K562 (cell line): ENCODE data around the gene TGOLN2. TPM values are rescaled to one million over a fixed set of nuclear protein-coding genes. Genes with fewer than 3 reads are reported as not detected.
A peak's percentile ranks its signal among the peaks of the same experiment; 100 is the strongest.

ENCODE experiments used
- GABPA ChIP-seq: fragments of 200-800 bp; sonication (Bioruptor generic); conservative IDR thresholded peaks from 2 replicates; pipeline ENCODE4 v1.6.1; 2016; ENCODE audit warnings: low read depth, missing genetic modification characterization, missing compliant biosample characterization
- PML ChIP-seq: IDR thresholded peaks from 2 replicates; pipeline ENCODE4 v1.6.1; 2012; ENCODE audit warnings: low read length, inconsistent platforms
- polyA plus RNA-seq, 8 experiments: library from polyadenylated mRNA; depleted of rRNA in 4 of 8; stranded (reverse) in 5 of 8; unstranded in 3 of 8; fragments of >200 nt; fragmentation: Nextera tagmentation in 2 of 8; fragmentation: Illumina TruSeq in 1 of 8; extraction: Ambion mirVana in 2 of 8; extraction: Trizol in 1 of 8; gene quantifications; 2 replicates each; pipeline versions ENCODE4 v1.2.1 to v1.2.3, GENCODE V29; 2011 to 2014; ENCODE audit warnings: inconsistent platforms in 1 of 8, missing spikeins in 1 of 8
- total RNA-seq, 7 experiments: library from RNA; depleted of rRNA in 6 of 7; stranded (reverse); fragments of >200 nt in 6 of 7; fragmentation: Illumina TruSeq in 2 of 7; extraction: Trizol in 2 of 7; gene quantifications; 2 replicates each; pipeline versions ENCODE4 v1.2.1 to v1.2.3, GENCODE V29; 2011 to 2021; ENCODE audit warnings: low replicate concordance in 1 of 7
- TF ChIP-seq, protein P1 (sequence below): fragments of 450-650 bp; formaldehyde crosslinking; conservative IDR thresholded peaks from 2 replicates; pipeline ENCODE4 v1.4.0; 2022; ENCODE audit warnings: mild to moderate bottlenecking, missing genetic modification characterization
- TF ChIP-seq, protein P2 (sequence below): fragments of 450-650 bp; IDR thresholded peaks from 2 replicates; pipeline ENCODE4 v1.6.1; 2016; ENCODE audit warnings: low read depth

TGOLN2 gene
- total and polyA plus RNA-seq, 9 of the 15 experiments (the other 6 are each of a cell fraction or from before 2014, with no cell fraction given) = 13.0 to 66.5 (median 35.9) TPM

- TF ChIP-seq, protein P1, sequence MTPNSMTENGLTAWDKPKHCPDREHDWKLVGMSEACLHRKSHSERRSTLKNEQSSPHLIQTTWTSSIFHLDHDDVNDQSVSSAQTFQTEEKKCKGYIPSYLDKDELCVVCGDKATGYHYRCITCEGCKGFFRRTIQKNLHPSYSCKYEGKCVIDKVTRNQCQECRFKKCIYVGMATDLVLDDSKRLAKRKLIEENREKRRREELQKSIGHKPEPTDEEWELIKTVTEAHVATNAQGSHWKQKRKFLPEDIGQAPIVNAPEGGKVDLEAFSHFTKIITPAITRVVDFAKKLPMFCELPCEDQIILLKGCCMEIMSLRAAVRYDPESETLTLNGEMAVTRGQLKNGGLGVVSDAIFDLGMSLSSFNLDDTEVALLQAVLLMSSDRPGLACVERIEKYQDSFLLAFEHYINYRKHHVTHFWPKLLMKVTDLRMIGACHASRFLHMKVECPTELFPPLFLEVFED (CRISPR knock-in tag) = no peak
- no peak for TF ChIP-seq GABPA (tag)
- TF ChIP-seq, protein P2, sequence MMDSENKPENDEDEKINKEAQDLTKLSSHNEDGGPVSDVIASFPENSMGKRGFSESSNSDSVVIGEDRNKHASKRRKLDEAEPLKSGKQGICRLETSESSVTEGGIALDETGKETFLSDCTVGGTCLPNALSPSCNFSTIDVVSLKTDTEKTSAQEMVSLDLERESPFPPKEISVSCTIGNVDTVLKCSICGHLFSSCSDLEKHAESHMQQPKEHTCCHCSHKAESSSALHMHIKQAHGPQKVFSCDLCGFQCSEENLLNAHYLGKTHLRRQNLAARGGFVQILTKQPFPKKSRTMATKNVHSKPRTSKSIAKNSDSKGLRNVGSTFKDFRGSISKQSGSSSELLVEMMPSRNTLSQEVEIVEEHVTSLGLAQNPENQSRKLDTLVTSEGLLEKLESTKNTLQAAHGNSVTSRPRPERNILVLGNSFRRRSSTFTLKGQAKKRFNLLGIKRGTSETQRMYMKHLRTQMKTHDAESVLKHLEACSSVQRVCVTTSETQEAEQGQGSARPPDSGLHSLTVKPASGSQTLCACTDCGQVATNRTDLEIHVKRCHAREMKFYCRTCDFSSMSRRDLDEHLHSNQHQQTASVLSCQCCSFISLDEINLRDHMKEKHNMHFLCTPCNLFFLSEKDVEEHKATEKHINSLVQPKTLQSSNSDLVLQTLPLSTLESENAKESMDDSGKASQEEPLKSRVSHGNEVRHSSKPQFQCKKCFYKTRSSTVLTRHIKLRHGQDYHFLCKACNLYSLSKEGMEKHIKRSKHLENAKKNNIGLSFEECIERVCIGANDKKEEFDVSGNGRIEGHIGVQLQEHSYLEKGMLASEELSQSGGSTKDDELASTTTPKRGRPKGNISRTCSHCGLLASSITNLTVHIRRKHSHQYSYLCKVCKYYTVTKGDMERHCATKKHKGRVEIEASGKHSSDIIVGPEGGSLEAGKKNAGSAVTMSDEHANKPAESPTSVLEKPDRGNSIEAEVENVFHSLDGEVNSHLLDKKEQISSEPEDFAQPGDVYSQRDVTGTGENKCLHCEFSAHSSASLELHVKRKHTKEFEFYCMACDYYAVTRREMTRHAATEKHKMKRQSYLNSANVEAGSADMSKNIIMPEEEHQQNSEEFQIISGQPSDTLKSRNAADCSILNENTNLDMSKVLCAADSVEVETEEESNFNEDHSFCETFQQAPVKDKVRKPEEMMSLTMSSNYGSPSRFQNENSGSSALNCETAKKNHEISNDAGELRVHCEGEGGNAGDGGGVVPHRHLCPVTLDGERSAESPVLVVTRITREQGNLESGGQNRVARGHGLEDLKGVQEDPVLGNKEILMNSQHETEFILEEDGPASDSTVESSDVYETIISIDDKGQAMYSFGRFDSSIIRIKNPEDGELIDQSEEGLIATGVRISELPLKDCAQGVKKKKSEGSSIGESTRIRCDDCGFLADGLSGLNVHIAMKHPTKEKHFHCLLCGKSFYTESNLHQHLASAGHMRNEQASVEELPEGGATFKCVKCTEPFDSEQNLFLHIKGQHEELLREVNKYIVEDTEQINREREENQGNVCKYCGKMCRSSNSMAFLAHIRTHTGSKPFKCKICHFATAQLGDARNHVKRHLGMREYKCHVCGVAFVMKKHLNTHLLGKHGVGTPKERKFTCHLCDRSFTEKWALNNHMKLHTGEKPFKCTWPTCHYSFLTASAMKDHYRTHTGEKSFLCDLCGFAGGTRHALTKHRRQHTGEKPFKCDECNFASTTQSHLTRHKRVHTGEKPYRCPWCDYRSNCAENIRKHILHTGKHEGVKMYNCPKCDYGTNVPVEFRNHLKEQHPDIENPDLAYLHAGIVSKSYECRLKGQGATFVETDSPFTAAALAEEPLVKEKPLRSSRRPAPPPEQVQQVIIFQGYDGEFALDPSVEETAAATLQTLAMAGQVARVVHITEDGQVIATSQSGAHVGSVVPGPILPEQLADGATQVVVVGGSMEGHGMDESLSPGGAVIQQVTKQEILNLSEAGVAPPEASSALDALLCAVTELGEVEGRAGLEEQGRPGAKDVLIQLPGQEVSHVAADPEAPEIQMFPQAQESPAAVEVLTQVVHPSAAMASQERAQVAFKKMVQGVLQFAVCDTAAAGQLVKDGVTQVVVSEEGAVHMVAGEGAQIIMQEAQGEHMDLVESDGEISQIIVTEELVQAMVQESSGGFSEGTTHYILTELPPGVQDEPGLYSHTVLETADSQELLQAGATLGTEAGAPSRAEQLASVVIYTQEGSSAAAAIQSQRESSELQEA = 0 out of 2 replicates have a peak, but pooled peaks have one; percentile 13
- TF ChIP-seq PML = peak; percentile 65; the same call in 1 of the 2 replicates
Observed at GRCh38 chr2:85329181-85329651, 1.4 kb upstream of the TGOLN2 start (continued).
